ENCODE data around the gene FAM222A. TPM values are rescaled to one million over a fixed set of nuclear protein-coding genes. Genes with fewer than 3 reads are reported as not detected.
A peak's percentile ranks its signal among the peaks of the same experiment; 100 is the strongest.

FAM222A gene
- polyA plus RNA-seq, 4 donors, result 1.6 to 7.5 (median 4.7) TPM

- Histone ChIP-seq H3K9me3 (ENCODE audit: control insufficient read depth in 2 of 2, insufficient read depth in 1 of 2, low read depth in 1 of 2, low read length in 1 of 2) (no peaks in the 10 kb centered on the region), H3K36me3 (ENCODE audit: control insufficient read depth in 3 of 3, insufficient read depth in 2 of 3, low read depth in 1 of 3, low read length in 3 of 3) (no peaks in the 10 kb centered on the region), H3K27me3 (ENCODE audit: control insufficient read depth in 3 of 3, insufficient read depth in 3 of 3, low read length in 3 of 3) (no peaks in the 10 kb centered on the region), H3K4me1 (ENCODE audit: control insufficient read depth in 3 of 3, insufficient read depth in 2 of 3, low read depth in 1 of 3, low read length in 2 of 3) (peaks cover 0 to 13% (median 4%) of the 10 kb centered on the region in 3 donors), H3K4me3 (ENCODE audit: low read depth in 1 of 3, low read length in 3 of 3) (no peak overlapping the region), H3K27ac (ENCODE audit: low read depth in 1 of 3, low read length in 2 of 3) (peak overlapping the region in 2 of 3 donors; percentile 3 to 61)
- DNase-seq (peak in 1 of 2 donors; percentile 76), FAIRE-seq (no peak)
- WGBS, 3 donors, result 20 to 39% (median 39%) methylated on average over 6 of the region's 6 CpGs
Observed at GRCh38 chr12:109695961-109696461, 17.6 kb upstream of the FAM222A start.

- no peak for FAIRE-seq
- 42 to 56% (median 52%) methylated on average over 6 of the region's 6 CpGs for WGBS, 3 donors
- no peak for DNase-seq
- Histone ChIP-seq H3K4me3 (ENCODE audit: low read depth in 1 of 3, low read length in 3 of 3) (no peak overlapping the region), H3K9me3 (ENCODE audit: control insufficient read depth in 2 of 2, insufficient read depth in 1 of 2, low read depth in 1 of 2, low read length in 1 of 2) (no peaks in the 10 kb centered on the region), H3K27me3 (ENCODE audit: control insufficient read depth in 3 of 3, insufficient read depth in 3 of 3, low read length in 3 of 3) (no peaks in the 10 kb centered on the region), H3K27ac (ENCODE audit: low read depth in 1 of 3, low read length in 2 of 3) (peak overlapping the region in 1 of 3 donors; percentile 61), H3K36me3 (ENCODE audit: control insufficient read depth in 3 of 3, insufficient read depth in 2 of 3, low read depth in 1 of 3, low read length in 3 of 3) (no peaks in the 10 kb centered on the region), H3K4me1 (ENCODE audit: control insufficient read depth in 3 of 3, insufficient read depth in 2 of 3, low read depth in 1 of 3, low read length in 2 of 3) (peaks cover 0 to 13% (median 4%) of the 10 kb centered on the region in 3 donors)
Observed at GRCh38 chr12:109696485-109697269, 16.9 kb upstream of the FAM222A start.

- Histone ChIP-seq H3K27ac (ENCODE audit: low read depth in 1 of 3, low read length in 2 of 3) (no peak overlapping the region), H3K36me3 (ENCODE audit: control insufficient read depth in 3 of 3, insufficient read depth in 2 of 3, low read depth in 1 of 3, low read length in 3 of 3) (no peaks in the 10 kb centered on the region), H3K9me3 (ENCODE audit: control insufficient read depth in 2 of 2, insufficient read depth in 1 of 2, low read depth in 1 of 2, low read length in 1 of 2) (no peaks in the 10 kb centered on the region), H3K4me3 (ENCODE audit: low read depth in 1 of 3, low read length in 3 of 3) (no peak overlapping the region), H3K4me1 (ENCODE audit: control insufficient read depth in 3 of 3, insufficient read depth in 2 of 3, low read depth in 1 of 3, low read length in 2 of 3) (peaks cover 0 to 13% (median 4%) of the 10 kb centered on the region in 3 donors), H3K27me3 (ENCODE audit: control insufficient read depth in 3 of 3, insufficient read depth in 3 of 3, low read length in 3 of 3) (no peaks in the 10 kb centered on the region)
- no peak for DNase-seq
- no peak for FAIRE-seq
- WGBS, 3 donors, result 70 to 89% (median 74%) methylated on average over 2 of the region's 2 CpGs
Observed at GRCh38 chr12:109697270-109697553, 16.4 kb upstream of the FAM222A start.

DNA sequence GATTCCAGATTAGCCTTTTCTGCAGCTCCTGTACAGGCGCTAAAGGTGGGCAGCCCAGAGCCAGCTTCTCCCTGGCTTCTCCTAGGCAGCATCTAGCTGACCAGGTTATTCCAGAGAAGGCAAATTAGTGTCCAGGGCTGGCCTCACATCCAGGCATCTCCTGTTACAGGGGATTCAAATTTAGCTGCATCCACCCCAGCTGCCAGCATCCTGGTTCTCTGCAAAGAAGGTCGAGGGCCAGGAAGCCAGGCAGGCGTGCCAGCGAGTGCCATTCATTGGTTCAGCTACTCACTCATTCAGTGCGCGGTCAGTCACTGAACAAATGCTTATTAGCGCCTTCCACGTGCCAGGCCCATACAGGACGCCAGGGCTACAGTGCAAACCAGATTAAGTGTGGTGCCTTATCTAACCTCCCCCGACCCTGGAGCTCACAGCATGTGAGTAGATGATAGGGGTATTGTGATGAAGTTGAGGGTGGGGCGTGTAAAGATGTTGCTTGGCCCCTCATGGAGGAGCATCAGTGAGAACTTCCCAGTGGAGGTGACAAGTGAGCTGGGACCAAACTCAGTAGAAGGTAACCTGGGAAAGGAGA, 15.7 kb upstream of the FAM222A start:
- Histone ChIP-seq H3K27me3 (ENCODE audit: control insufficient read depth in 3 of 3, insufficient read depth in 3 of 3, low read length in 3 of 3) (no peaks in the 10 kb centered on the region), H3K4me1 (ENCODE audit: control insufficient read depth in 3 of 3, insufficient read depth in 2 of 3, low read depth in 1 of 3, low read length in 2 of 3) (peaks cover 0 to 13% (median 4%) of the 10 kb centered on the region in 3 donors), H3K4me3 (ENCODE audit: low read depth in 1 of 3, low read length in 3 of 3) (no peak overlapping the region), H3K27ac (ENCODE audit: low read depth in 1 of 3, low read length in 2 of 3) (no peak overlapping the region), H3K36me3 (ENCODE audit: control insufficient read depth in 3 of 3, insufficient read depth in 2 of 3, low read depth in 1 of 3, low read length in 3 of 3) (no peaks in the 10 kb centered on the region), H3K9me3 (ENCODE audit: control insufficient read depth in 2 of 2, insufficient read depth in 1 of 2, low read depth in 1 of 2, low read length in 1 of 2) (no peaks in the 10 kb centered on the region)
- DNase-seq (no peak), FAIRE-seq (no peak)
- 63 to 71% (median 69%) methylated on average over 11 of the region's 11 CpGs for WGBS, 3 donors

- DNase-seq (no peak), FAIRE-seq (no peak)
- Histone ChIP-seq H3K9me3 (ENCODE audit: control insufficient read depth in 2 of 2, insufficient read depth in 1 of 2, low read depth in 1 of 2, low read length in 1 of 2) (no peaks in the 10 kb centered on the region), H3K4me1 (ENCODE audit: control insufficient read depth in 3 of 3, insufficient read depth in 2 of 3, low read depth in 1 of 3, low read length in 2 of 3) (peaks cover 0 to 13% (median 4%) of the 10 kb centered on the region in 3 donors), H3K4me3 (ENCODE audit: low read depth in 1 of 3, low read length in 3 of 3) (no peak overlapping the region), H3K27me3 (ENCODE audit: control insufficient read depth in 3 of 3, insufficient read depth in 3 of 3, low read length in 3 of 3) (no peaks in the 10 kb centered on the region), H3K27ac (ENCODE audit: low read depth in 1 of 3, low read length in 2 of 3) (no peak overlapping the region), H3K36me3 (ENCODE audit: control insufficient read depth in 3 of 3, insufficient read depth in 2 of 3, low read depth in 1 of 3, low read length in 3 of 3) (no peaks in the 10 kb centered on the region)
- WGBS, 3 donors, result 82 to 89% (median 83%) methylated on average over 7 of the region's 7 CpGs
Observed at GRCh38 chr12:109698820-109699219, 14.8 kb upstream of the FAM222A start.

DNA sequence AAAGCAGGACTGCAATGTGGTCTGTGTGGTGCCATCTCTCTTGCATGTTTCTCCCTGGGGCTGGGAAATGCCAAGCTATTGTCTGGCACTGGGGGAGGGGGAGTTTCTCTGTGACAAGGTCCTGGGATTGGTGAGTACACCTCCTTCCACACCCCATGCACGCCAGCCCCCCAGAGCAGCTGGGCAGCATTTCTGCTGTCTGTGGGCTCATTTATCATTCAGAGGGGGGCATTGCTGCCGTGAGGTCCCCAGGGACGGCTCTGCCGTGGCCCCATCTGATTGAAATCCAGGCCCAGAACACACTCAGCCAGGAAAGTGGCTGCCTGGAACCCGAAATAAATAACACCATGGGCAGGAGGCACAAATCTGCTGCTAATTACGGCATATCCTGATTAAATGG, 12.6 kb upstream of the FAM222A start:
- DNase-seq, result no peak
- Histone ChIP-seq H3K27me3 (ENCODE audit: control insufficient read depth in 3 of 3, insufficient read depth in 3 of 3, low read length in 3 of 3) (no peaks in the 10 kb centered on the region), H3K27ac (ENCODE audit: low read depth in 1 of 3, low read length in 2 of 3) (no peak overlapping the region), H3K4me3 (ENCODE audit: low read depth in 1 of 3, low read length in 3 of 3) (no peak overlapping the region), H3K4me1 (ENCODE audit: control insufficient read depth in 3 of 3, insufficient read depth in 2 of 3, low read depth in 1 of 3, low read length in 2 of 3) (peaks cover 0 to 5% (median 4%) of the 10 kb centered on the region in 3 donors), H3K36me3 (ENCODE audit: control insufficient read depth in 3 of 3, insufficient read depth in 2 of 3, low read depth in 1 of 3, low read length in 3 of 3) (no peaks in the 10 kb centered on the region), H3K9me3 (ENCODE audit: control insufficient read depth in 2 of 2, insufficient read depth in 1 of 2, low read depth in 1 of 2, low read length in 1 of 2) (no peaks in the 10 kb centered on the region)
- no peak for FAIRE-seq
- 44 to 62% (median 56%) methylated on average over 6 of the region's 6 CpGs for WGBS, 3 donors

DNA sequence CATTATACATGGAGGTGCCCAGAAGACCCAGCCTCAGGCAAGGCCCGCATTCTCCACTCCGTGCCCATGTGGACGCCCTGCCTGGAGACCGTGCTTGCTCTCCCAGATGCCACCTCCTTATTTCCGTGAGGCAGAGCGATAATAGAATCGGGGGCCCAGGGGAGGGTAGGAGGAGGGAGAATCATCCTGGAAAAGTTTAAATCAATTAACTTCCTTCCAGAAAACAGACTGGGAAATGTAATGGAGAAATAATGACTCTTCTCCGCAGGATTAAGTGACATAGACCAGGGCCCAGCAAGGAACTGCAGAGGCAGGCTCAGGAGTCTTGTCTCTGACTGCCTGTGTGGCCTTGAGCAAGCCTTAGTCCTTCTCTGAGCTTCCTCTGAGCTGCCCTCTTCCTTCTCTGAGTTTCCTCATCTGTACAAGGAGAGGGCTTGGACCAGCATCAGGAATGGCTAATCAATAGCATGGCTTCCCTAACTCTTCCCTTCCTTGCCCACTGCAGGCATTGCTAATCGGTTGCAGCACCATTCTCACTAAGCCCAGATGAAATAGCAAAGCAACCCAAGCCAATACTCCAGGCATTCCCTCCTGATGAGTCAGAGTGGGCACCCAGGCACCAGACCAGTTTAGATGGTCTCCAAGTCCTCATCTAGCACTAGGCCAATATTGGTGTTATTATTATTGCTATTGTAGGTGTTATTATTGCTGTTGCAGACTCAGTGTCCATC, 11.3 kb upstream of the FAM222A start:
- H3K27ac ChIP-seq (ENCODE audit: low read depth in 1 of 3, low read length in 2 of 3), result no peak overlapping the region
- no peaks in the 10 kb centered on the region for H3K9me3 ChIP-seq (ENCODE audit: control insufficient read depth in 2 of 2, insufficient read depth in 1 of 2, low read depth in 1 of 2, low read length in 1 of 2)
- 91 to 92% (median 92%) methylated on average over 9 of the region's 9 CpGs for WGBS, 3 donors
- H3K4me3 ChIP-seq (ENCODE audit: low read depth in 1 of 3, low read length in 3 of 3), result no peak overlapping the region
- DNase-seq (no peak), FAIRE-seq (no peak)
- H3K27me3 ChIP-seq (ENCODE audit: control insufficient read depth in 3 of 3, insufficient read depth in 3 of 3, low read length in 3 of 3), result peaks cover 0 to under 1% (median 0%) of the 10 kb centered on the region in 3 donors
- H3K36me3 ChIP-seq (ENCODE audit: control insufficient read depth in 3 of 3, insufficient read depth in 2 of 3, low read depth in 1 of 3, low read length in 3 of 3), result no peaks in the 10 kb centered on the region
- H3K4me1 ChIP-seq (ENCODE audit: control insufficient read depth in 3 of 3, insufficient read depth in 2 of 3, low read depth in 1 of 3, low read length in 2 of 3), result peaks cover 2 to 9% (median 2%) of the 10 kb centered on the region in 3 donors

- Histone ChIP-seq H3K4me1 (ENCODE audit: control insufficient read depth in 3 of 3, insufficient read depth in 2 of 3, low read depth in 1 of 3, low read length in 2 of 3) (peaks cover 2 to 18% (median 4%) of the 10 kb centered on the region in 3 donors), H3K36me3 (ENCODE audit: control insufficient read depth in 3 of 3, insufficient read depth in 2 of 3, low read depth in 1 of 3, low read length in 3 of 3) (no peaks in the 10 kb centered on the region), H3K4me3 (ENCODE audit: low read depth in 1 of 3, low read length in 3 of 3) (no peak overlapping the region), H3K27ac (ENCODE audit: low read depth in 1 of 3, low read length in 2 of 3) (no peak overlapping the region), H3K27me3 (ENCODE audit: control insufficient read depth in 3 of 3, insufficient read depth in 3 of 3, low read length in 3 of 3) (peaks cover 0 to 3% (median 0%) of the 10 kb centered on the region in 3 donors), H3K9me3 (ENCODE audit: control insufficient read depth in 2 of 2, insufficient read depth in 1 of 2, low read depth in 1 of 2, low read length in 1 of 2) (no peaks in the 10 kb centered on the region)
- 57 to 63% (median 60%) methylated on average over 7 of the region's 7 CpGs for WGBS, 3 donors
- DNase-seq (no peak), FAIRE-seq (no peak)
Observed at GRCh38 chr12:109703684-109704083, 9.9 kb upstream of the FAM222A start.

Data from small intestine (tissue), 7 donors.